NK-92 (cell line): ENCODE measurements around the gene SMC1A.
"Not testable (repeated sequence)": the region's sequence is repeated elsewhere in the genome, so short reads cannot be mapped to it uniquely, and the experiment has no call there.

Experiments used
- DNase-seq: peaks from one replicate; lab custom pipeline; 2025; ENCODE audit not compliant: unreplicated experiment; lab: John Stamatoyannopoulos, UW

The SMC1A gene

DNA sequence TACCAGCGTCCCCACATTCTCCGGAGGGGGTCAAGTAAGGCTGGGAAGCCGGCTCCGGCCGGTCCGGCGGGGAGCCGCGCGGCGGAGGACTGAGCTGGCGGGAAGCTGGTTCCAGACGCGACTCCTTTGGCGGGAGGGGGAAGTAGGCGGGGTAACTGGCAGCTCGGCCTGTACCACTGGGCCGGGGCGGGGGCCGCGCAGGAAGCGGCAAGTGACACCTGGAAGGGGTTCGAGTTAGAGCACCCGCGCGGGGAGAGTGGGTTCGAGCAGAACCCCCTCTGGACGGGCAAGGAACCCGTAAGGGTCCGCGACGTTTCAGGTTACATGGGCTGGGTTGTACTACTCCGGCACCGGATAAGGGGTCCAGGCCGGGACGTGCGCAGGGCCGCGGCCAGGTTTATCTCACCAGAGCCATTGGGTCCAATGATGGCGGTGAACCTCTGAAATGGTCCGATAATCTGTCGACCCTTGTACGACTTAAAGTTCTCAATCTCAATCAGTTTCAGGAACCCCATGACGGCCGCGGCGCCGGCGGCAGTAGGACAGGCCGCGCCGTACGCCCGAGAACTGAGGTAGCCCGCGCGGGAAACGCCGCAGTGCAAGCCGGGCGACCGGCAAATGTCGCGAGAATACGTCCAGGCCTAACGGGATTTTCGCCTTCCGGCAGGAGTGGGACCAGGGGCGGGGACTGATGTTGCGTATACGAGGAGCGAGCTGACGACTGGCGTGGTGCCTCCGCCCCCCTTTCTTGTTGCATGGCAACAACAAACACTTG lies at the start of gene SMC1A:
Gene SMC1A (minus strand): TSS at position 569 of the 775 bp plus-strand sequence. CDS start 54 bp downstream, at position 515.
- peak; percentile 65 for DNase-seq

DNA sequence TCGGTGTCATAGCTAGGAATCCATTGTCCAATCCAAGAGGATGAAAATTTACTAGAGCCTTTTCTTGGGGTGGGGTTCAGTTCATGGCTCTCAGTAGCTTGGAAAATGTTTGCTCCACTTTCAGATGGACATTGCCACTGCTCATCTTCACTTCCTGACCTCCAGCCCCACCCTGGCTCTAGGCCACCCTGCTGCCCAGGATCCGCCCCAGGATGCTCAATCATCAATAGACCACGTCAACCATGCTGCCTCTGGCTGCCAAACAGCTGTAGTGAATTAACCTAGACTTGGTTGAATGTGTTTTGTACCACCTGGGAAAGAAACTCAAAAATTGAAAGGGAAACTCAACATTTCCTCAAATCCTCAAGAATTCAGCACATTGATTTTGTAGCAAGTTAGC lies 48.9 kb upstream of the SMC1A start:
- DNase-seq: no peak

DNA sequence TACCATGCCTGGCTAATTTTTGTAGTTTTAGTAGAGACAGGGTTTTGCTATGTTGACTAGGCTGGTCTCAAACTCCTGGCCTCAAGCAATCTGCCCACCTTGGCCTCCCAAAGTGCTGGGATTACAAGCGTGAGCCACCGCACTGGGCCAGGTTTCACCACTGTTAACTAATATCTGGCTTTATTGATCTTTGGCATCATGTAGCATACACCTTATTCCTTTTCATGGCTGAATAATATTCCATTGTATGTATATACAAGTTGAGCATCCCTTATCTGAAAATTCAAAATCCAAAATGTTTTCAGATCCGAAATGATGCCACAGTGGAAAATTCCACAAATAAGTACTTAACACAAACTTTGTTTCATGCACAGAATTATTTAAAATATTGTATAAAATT lies 46.2 kb upstream of the SMC1A start:
- not testable (repeated sequence) for DNase-seq

DNA sequence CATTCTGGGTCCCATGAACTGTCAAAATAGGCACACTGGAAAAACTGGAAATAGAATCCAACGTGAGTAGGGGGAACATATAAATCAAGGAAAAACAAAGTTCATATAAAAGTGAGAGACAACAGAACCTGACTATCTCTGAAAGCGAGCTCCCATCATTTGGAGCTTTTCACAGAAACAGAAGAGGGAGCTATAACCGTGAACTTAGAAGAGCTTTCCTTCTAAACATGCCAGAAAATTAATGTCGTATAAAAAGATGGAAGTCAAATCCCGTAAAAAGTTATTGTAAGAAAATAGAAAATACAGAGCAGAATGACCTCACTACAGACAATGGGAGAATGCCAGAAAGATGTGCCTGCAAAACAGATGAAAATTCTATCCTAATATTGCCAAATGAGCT lies 35.6 kb upstream of the SMC1A start:
- no peak for DNase-seq

DNA sequence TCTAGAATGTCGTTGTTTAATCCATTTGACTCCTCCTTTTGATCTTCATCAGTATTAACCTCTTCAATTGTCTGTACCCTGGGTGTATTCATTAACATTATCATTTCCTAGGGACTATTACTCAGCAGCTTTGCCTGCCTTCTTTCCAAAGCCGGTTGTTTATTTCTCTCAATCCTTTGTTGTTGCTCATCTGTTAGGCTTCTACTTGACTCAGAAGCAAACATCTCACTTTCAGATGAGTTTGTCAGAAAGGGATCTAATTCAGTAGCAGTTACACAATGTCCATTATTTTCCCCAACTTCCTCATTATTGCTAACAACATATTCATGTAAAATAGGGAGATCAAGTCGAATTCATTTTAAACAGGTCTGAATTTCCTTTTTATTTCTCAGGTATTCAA lies 33.8 kb upstream of the SMC1A start:
- no peak for DNase-seq

DNA sequence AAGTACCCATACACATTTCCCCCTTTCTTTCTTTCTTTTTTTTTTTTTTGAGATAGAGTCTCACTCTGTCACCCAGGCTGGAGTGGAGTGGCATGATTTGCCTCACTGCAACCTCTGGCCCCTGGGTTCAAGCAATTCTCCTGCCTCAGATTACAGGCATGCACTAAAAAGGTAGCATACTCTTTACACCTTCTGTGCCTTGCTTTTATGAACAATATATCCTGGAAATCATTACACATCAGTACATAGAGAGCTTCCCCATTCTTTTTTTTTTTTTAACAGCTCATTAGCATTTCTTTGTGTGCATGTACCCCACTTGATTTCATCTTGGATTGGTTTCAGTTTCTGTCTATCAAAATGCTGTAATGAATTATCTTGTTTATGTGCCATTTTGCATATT lies 30.4 kb upstream of the SMC1A start:
- DNase-seq: no peak

DNA sequence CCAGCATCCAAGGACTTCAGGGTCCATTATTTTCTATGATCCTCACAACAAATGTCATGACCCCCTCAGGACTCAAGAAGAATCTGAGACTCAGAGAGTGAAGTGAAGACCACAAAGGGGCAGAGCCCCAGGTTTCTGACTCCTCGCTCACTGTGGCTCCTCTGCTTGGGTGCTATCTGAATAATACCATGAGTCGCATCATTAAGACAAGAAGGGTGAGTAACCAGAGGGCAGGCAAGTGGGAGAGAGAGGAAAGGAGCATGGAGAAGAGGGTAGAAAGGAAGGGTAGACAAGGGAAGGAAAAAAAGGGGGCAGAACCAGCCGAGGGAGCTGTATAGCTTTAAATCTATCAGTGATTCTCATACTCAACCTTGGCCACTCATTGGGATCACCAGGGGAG lies 27.2 kb upstream of the SMC1A start:
- DNase-seq: no peak

DNA sequence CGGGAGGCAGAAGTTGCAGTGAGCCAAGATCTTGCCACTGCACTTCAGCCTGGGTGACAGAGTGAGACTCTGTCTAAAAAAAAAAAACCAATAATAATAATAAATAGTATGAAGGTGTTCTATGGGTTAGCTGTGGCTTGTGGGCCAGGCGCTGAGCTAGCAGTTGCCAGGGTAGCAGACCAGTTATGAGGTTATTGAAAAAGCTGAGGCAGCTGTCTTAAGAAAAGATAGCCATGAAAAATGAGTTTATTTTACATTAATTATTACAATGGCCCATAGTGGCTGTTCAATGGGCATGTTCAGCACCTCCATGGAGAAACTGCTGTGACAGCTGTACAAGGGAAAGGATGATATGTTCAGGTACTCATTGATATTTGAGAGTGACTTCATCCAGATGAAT lies 25.0 kb upstream of the SMC1A start:
- no peak for DNase-seq

DNA sequence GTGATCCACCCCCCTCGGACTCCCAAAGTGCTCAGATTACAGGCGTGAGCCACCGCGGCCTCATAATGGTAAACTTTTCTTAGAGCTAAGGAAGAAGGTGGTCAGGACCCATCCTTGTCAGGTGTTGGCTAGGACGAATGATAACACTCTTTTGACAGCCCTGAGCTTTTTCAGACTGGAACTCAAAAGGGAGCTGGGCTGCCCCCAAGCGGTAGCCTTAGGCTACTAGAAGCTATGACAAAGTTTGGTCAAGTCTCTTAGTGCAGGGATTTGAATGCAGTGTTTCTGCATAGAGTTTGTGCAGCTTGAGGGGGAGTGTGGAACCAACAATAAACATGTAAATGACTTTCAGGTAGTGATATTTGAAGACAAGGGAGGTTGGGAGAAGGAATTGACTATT lies 23.5 kb upstream of the SMC1A start:
- DNase-seq: no peak

DNA sequence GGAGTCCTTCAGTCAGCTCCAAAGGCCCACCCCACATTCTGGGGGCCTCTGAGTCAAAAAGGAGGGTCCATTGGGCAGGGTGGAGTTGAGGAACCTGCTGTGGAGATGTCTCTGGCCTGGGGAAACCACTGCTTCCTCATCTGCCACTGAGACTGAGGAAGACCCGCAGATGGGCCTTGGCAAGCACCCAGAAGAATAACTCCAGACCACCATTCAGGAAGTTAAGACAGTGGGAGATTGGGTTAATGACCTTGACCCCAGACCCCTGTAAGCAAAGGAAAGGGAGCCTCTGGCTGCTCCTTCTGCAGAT lies 19.8 kb upstream of the SMC1A start:
- DNase-seq: no peak

DNA sequence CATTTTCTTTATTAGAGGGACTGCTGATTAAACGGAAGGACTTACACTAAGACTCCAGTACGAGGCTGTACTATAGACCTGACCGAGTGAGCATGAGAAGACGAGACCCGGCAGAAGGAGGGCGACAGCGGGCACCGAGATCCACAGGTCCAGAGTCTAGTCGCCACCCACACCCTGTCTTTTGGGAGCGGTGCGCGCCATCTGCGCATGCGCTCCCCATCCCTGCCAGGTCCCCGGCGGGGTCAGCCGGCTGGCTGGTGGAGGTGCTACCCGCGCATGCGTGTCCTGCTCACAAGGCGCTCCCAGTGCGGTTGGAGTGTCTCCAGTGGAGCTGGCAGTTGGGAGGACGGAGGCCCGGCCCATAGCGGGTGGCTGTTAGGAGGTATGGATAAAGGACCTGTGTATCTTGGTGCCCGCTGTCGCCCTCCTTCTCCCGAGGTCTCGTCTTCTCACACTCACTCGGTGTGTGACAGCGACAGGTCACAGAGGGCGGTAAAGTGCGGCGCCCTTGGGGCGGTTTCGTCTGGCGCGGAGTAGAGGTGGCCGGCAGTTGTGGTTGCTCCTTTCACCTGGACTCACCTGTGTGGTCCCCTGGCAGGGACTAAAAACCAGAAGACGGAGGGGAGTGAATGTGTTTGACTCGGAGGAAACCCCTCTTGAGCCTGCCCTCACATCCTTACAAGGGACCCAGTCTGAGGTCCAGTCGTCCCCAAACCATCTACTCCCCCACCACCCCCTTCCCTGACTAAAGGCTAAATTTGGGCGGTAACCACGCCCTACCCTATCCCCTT lies 19.3 kb upstream of the SMC1A start:
- DNase-seq: peak; percentile 3

DNA sequence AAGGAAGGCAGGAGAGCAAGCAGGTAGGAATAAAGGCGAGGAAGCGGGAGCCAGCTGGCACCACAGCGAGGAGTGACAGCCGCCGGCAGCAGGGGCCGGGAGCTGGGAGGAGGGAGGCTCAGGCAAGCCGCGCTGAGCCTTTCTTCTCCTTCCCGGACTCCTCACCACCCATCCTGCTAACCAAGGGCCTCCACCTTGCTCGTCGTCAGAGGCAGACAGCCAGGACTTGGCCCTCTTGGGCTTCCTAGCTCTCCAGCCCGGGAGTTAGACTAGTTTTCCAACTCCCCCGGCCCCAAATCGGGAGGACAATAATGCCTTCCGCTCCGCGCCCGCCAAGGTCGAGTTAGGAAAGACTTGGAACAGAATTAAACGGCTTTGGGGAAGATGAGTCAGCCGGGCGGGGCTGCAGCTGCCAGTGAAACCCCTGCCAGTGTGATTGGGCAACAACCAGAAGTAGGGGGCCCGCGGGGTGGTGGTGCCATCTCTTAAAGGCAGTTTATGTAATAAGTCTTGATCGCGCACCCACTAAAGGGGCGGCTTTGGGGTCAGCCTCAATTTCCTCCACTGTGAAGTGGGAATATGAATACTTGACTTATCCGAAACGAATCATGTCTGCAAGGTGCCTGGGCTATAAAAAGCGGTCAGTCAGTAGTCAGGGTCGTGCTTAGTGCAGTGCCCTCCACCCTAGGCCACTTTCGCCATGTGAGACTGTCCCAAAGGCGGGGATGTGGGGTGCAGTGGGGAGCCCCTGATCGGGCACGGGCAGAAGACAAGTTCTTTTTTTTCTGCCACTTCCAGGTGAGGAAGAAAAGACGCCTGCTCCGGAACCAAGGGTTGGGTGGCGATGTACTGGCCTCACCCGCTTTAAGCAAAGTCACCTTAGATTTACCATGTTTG lies 18.4 kb upstream of the SMC1A start:
- no peak for DNase-seq

DNA sequence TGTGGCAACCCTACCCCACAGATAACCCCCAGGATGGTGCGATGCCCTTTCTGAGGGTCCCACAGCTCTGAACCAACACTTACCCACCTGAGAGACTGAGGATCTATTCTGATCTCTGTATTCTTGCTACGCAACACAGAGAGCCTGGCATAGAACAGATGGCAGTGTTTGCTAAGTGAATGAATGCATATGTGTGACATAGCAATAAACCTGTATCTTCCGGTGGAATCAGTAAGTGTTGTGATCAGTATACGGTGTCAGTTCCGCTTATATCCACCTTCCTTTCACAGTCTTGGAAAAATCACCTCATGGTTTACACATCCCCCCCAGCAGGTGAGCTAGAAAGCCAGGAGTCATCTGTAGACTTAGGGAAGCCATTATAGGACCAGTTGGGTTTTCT lies 17.6 kb upstream of the SMC1A start:
- no peak for DNase-seq

DNA sequence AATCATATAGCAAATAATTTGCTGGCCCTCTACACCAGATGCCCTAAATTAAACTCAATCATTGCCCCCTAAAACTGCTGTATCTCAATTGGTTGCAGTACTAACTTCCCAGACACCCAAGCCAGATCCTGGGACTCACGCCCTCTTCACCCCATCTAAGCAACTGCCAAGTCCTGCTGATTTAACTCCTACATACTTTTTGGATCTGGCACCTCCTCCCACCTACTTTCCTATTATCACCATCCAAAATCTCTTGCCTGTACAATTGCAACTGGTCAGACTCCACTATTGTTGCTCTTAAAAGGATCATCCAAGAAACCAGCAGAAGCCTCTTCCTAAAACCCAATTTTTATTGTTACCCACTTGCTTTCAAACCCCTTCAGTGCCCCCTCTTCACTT lies 16.4 kb upstream of the SMC1A start:
- DNase-seq: no peak

DNA sequence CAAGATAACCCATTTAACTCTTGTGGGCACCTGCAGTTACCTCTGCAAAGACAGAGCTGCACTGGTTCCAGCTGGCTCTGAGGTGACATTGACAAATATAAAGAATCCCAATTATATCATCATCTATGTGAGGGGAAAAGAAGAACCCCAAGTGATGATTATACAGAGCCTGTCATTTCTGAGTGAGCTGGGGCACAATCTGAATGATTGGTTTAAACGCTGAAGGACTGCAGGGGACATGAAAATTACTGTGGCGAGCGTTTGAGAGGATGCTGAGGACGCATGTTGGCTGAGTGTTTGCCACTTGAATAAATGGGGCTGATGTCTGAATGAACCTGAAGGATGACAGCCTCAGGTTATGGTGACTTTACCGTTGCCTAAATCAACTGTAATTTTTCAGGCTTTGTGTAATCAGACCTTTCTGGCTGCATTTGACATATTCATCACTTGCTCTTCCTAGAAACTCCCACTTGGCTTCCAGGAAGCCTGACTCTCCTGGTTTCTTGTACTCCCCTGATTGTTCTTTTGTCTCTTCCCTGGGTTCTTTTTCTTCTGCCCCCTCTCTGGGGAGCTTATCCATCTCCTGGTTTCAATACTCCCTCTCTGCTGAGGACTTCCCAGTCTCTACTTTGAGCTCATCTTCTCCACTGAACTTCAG lies 15.8 kb upstream of the SMC1A start:
- DNase-seq: no peak

DNA sequence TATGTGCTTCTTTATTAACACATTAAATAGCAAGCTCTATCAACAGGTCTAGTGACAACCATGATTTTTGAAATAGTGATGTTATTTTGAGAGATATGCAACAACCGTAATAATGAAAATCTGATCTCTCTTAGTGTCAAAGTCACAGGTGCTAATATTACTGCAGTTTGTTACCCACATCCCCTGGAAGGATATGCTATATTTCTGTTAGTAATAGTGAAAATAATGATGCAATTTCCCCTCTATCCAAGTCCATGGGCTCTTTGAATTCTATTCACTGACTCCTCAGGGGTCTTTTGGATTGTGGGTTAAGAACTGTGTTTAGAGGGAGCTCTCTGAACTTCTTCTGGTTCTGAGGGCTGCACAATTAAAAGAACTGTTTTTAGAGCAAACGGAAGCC lies 14.8 kb upstream of the SMC1A start:
- DNase-seq: no peak

DNA sequence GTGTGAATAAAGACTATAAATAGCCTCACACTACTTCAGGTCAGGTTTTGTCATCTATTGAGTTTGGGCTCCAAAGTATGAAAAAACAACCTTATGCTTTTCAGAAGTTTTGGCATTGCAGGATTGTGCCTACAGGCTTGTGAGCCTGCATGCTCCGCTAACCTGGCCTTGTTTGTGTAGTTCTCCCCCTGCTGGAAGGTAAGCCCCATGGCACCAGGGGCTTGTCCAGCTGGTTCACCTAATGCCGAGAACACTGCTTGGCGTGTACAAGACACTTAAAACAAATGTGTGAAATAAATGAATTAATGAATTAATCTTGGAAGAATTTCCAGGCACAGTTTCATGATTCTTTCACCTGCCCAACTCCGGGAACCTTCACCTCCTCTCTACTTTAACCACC lies 13.5 kb upstream of the SMC1A start:
- no peak for DNase-seq

DNA sequence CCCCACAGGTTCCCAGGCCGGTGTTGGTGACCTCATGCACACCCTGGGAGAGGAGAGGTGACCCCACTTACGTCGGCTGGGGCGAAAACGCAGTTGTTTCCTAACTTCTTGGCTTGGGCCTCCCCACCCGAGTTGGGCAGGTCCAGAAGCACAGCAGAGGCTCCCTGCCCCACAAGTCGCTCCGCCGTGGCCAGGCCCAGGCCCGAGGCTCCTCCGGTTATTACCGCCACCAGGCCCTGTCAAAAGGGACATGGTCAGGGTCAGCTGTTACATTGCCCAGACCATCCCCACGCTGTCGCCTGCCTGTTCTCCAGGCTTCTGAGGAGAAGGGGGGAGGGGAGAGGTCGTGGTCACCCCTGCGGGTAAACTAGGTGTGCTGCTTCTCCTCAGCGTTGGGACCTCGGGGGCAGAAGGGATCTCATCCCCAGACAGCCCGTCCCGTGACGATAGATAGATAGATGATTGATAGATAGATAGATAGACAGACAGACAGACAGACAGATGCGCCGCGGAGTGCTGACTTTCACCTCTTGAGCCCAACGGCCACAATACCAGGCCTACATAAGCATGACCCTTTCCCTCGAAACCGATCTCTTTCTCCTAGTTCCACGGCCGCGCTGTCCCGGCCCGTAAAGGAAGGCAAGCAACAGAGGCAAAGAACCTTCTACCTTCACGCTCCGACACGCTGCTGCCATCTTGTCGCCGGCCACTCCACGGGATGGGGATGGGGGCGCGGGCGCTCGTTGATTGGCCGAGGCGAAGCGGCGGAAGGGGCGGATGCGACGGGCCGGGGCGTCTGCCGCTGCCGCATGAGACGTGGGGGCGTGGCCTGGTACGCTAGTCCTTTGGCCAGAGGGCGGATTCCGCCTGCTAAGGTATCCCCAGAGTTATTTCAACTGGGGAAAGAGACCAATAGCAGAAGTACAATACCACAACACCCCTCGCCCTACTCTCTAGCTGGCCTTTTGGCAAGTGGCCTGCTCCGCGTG lies 11.5 kb upstream of the SMC1A start, which contains the start of gene HSD17B10:
Gene HSD17B10 (minus strand): TSS at position 720 of the 989 bp plus-strand sequence. CDS start 25 bp downstream, at position 695.
- peak; percentile 5 for DNase-seq

DNA sequence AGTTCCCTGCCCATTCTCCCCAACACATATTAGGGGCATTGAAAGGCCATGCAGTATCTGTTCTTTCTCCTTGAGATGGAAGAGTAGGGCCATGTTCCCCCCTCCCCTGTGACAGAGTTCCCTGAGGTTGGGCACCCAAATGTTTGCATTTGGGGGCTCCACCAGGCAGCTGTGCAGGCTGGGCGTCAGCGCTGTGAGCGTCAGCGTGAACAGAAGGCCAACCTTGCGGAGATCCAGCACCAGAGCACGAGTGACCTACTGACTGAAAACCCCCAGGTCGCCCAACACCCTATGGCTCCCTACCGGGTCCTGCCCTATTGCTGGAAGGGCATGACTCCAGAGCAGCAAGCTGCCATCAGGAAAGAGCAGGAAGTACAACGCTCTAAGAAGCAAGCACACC lies 7.8 kb upstream of the SMC1A start:
- no peak for DNase-seq

DNA sequence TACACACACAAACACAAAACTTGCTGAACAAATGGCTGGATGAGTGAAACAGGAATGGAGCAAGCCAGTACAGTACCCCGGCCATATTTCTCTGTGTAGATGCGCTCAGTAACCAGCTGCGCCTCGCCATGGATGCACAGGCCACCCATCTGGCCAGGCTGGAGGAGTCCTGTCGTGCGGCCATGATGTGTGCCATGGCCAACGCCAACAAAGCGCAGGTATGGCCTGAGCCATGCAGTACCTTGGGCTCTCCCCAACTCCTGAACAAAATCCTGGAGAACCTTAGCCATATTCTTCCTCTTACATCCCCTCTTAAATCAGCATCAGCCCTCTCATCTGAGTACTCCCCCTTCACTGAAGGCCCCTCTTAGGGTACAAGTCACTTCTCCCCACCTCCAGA lies 7.3 kb upstream of the SMC1A start:
- no peak for DNase-seq
